SK-N-MC (cell line): ENCODE measurements around the gene SDK1.

Experiments used
- DNase-seq: peaks from one replicate; pipeline ENCODE4 v3.0.0-alpha.2; 2011; ENCODE audit warnings: low read depth, low spot score
- H3K27ac ChIP-seq: fragments of 200-600 bp; sonication (generic); 2 replicates; pipeline ENCODE4 v1.5.1; 2016; ENCODE audit warnings: mixed run types
- H3K36me3 ChIP-seq: fragments of 200-600 bp; sonication (generic); 2 replicates; pipeline ENCODE4 v1.6.1; 2017; ENCODE audit warnings: antibody characterized with exemption, low read length, mixed read lengths; ENCODE audit not compliant: insufficient read depth
- H3K4me3 ChIP-seq: fragments of 200-600 bp; sonication (generic); 2 replicates; pipeline ENCODE4 v1.5.1; 2016
- H3K9ac ChIP-seq: fragments of 200-600 bp; sonication (generic); 2 replicates; pipeline ENCODE4 v1.8.0; 2017; ENCODE audit warnings: mixed run types, mixed read lengths; ENCODE audit not compliant: insufficient read length
- H3K9me3 ChIP-seq: fragments of 200-600 bp; sonication (generic); 2 replicates; pipeline ENCODE4 v1.6.1; 2017; ENCODE audit warnings: low read depth, mild to moderate bottlenecking, antibody characterized with exemption, low read length, moderate library complexity, mixed read lengths
- EZH2 ChIP-seq: fragments of 200-600 bp; sonication (generic); IDR thresholded peaks from one replicate; pipeline ENCODE4 v1.6.1; 2017; ENCODE audit warnings: antibody characterized with exemption
- FOXP2 ChIP-seq: optimal IDR thresholded peaks from 2 replicates; pipeline ENCODE3; 2011; ENCODE audit warnings: mild to moderate bottlenecking, moderate library complexity; ENCODE audit not compliant: insufficient read depth; ENCODE audit errors: extremely low read length, control extremely low read depth
- POLR2AphosphoS5 ChIP-seq: IDR thresholded peaks from 2 replicates; pipeline ENCODE4 v1.6.1; 2012; ENCODE audit warnings: mild to moderate bottlenecking, low read depth, low read length, borderline replicate concordance

SDK1 gene

DNA sequence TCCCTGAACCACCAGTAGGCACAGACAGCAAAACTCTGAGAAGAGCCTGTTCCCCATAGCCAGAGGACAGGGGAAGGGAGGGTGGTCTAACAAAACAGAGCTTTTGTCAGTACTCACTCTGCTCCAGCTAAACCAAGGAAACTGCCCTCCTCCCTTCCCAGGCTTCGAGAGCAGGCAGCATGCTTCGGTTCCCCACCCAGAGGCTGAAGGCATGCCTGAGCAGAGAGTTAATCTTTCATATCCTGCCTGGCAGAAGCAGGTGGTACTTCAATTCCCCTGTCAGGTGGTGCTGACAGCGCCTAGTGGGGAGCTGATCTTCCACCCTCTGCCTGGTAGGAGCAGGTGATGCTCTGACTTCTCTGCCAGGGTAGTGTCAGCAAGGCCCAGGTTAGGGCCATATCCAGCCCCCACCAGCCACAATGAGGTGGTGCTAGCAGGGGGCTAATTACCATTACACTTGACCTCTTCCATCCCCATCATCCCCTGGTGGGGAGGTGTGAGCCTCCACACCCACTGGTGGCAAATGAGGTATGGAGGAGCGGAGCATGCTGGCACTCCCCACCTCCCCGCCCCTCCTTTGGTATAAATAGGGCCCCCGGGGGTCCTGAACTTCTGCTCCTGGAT, 35.1 kb downstream of the SDK1 start:
- no peak overlapping the region for H3K27ac ChIP-seq
- H3K36me3 ChIP-seq = peaks cover 35% of the 10 kb centered on the region
- no peaks in the 10 kb centered on the region for H3K9me3 ChIP-seq
- no peak for DNase-seq
- H3K4me3 ChIP-seq = no peak overlapping the region
- TF ChIP-seq EZH2 (no peak), POLR2AphosphoS5 (no peak)
- H3K9ac ChIP-seq = no peak overlapping the region

DNA sequence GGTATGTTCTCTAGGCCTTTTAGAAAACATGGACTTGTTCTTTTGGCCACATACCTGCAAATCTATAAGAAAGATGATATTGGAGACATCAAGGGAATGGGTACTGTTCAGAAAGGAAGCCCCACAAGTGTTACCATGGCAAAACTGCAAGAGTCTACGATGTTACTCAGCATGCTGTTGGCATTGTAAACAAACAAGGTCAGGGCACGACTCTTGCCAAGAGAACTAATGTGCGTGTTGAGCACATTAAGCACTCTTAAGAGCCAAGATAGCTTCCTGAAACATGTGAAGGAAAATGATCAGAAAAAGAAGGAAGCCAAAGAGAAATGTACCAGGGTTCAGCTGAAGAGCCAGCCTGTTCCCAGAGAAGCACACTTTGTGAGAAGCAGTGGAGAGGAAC, 37.1 kb downstream of the SDK1 start:
- Histone ChIP-seq H3K27ac (no peak overlapping the region), H3K9ac (no peak overlapping the region), H3K4me3 (no peak overlapping the region), H3K9me3 (no peaks in the 10 kb centered on the region), H3K36me3 (peaks cover 36% of the 10 kb centered on the region)
- DNase-seq = no peak
- TF ChIP-seq FOXP2 (no peak), POLR2AphosphoS5 (no peak), EZH2 (no peak)

DNA sequence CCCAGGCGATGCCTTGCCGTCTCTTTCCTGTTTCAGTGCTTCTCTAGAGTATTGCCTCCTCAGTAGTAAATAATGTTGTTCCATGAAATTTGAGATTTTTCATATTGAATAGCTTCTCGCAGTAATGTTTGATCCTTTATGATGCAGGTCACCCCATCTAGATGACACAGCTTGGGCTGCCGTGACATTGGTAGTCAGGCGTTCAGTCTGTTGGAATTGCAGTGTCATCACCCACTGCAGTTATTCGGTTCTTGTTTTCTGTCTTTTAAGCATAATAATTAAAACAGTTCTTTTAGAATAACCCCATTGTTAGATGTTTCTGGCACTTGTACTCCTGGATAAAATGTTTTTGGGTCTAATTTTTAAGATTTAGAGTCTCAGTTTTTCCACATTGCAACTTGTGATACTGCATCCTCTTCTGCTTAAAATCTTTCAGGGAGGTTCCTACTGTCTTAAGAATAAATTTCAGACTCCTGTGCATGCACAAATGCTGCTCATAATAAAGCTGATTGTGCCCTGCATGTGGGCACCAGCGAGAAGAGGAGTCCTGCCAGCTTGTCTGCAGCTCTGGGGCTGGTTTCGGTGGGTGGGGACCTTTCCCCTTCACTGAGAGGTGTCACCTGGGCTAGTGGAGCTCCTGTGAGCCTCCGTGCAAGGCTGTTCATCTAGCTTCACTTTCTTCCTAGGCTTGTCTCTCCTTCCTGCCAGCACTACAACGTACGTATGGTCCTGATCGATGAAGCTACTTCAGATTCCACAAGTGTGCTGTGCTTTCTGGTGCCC, 44.8 kb downstream of the SDK1 start:
- DNase-seq = no peak
- no peak for TF ChIP-seq FOXP2
- no peaks in the 10 kb centered on the region for H3K9me3 ChIP-seq
- no peak overlapping the region for H3K4me3 ChIP-seq
- no peak overlapping the region for H3K9ac ChIP-seq
- peaks cover 14% of the 10 kb centered on the region for H3K36me3 ChIP-seq
- peak overlapping the region; percentile 80 for H3K27ac ChIP-seq

DNA sequence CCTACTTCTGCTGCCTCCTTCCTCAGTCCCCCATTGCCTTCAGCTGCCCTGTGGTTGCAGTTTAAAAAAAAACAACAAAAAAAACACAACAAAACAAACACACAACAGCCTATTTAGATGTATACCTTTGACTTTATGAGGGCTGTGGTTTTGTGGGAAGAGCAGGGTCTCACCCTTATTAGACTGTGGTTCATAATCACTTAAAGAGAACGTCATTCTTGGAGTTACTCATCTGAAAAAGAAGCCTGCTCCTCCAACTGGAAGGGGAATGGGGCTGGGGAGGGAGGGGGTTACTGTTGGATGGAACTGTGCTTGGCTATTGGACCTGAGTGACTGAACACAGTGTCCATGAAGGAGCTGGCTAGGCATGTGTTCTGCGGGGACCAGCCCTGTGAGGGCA, 48.1 kb downstream of the SDK1 start:
- Histone ChIP-seq H3K9me3 (no peaks in the 10 kb centered on the region), H3K9ac (no peak overlapping the region), H3K4me3 (no peak overlapping the region), H3K27ac (no peak overlapping the region), H3K36me3 (peaks cover 11% of the 10 kb centered on the region)
- DNase-seq = no peak
- TF ChIP-seq FOXP2 (no peak), EZH2 (no peak), POLR2AphosphoS5 (no peak)

DNA sequence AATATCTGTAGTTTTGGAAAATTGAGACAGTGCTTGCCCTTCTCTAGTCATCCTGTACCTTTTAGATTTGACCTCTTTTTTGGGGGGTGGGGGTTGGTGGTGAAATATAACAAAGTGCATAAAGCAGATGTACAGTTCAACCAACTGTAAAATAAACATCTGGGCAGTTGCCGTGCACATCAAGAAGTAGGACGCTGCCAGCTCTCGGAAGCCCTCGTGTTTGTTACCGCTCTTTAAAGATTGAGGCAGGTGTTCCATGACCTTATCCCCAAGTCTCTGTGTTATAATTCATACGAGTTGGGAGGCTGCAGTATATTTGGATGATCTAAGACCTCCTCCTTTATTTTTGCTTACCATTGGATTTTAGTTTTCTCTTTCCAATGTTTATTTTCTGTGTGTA, 55.1 kb downstream of the SDK1 start:
- Histone ChIP-seq H3K36me3 (peaks cover 4% of the 10 kb centered on the region; the same call in 1 of the 2 replicates), H3K27ac (peak overlapping the region; percentile 32; the same call in 1 of the 2 replicates), H3K9me3 (peaks cover 4% of the 10 kb centered on the region; the same call in 1 of the 2 replicates), H3K4me3 (no peak overlapping the region), H3K9ac (no peak overlapping the region)
- no peak for DNase-seq
- TF ChIP-seq POLR2AphosphoS5 = no peak
- TF ChIP-seq FOXP2 = no peak
- TF ChIP-seq EZH2 = no peak

DNA sequence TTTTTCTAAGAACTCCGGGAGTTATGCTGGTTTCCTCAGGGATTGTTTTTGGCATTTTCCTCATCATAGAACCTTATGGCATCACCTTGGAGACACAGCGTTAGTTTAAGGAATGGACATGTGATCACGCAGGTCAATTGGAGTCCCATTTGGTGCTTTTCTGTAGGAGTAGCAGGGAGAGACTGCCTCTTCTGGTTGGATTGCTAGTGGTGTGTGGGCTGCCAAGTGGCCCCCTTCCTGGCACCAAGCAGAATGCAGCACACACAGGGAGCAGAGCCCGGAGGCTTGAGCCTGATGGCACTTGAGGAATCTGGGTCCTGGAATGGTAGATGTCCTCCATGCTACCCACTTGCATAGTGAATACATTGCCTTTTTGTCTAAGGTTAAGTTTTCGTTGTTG, 57.9 kb downstream of the SDK1 start:
- no peak for DNase-seq
- no peak overlapping the region for H3K9ac ChIP-seq
- H3K9me3 ChIP-seq = peaks cover 4% of the 10 kb centered on the region; the same call in 1 of the 2 replicates
- H3K27ac ChIP-seq = no peak overlapping the region
- H3K36me3 ChIP-seq = peaks cover 4% of the 10 kb centered on the region; the same call in 1 of the 2 replicates
- H3K4me3 ChIP-seq = no peak overlapping the region
- TF ChIP-seq POLR2AphosphoS5 = no peak
- TF ChIP-seq EZH2 = no peak
- no peak for TF ChIP-seq FOXP2

DNA sequence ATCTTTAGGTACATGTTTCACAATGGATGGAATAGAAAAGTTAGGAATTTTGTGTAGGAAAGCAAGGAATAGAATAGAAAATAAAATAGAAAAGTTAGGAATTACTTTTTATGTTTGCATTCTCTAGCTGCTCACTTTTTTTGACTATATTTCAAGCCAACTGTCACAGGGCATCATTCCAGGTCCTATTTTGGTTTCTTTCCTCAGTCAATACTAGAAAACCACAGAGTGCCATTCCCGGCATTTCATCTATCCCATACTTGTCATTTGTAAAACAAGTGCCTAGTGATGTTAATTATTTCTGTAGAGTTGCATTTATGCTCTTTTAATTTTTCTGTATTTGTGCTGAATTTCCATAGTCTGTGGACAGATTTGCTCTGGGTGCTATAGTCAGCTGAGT, 66.2 kb downstream of the SDK1 start:
- DNase-seq = no peak
- H3K4me3 ChIP-seq = no peak overlapping the region
- H3K9me3 ChIP-seq = no peaks in the 10 kb centered on the region
- no peak for TF ChIP-seq EZH2
- no peak for TF ChIP-seq POLR2AphosphoS5
- TF ChIP-seq FOXP2 = no peak
- H3K27ac ChIP-seq = no peak overlapping the region
- no peak overlapping the region for H3K9ac ChIP-seq
- peaks cover 6% of the 10 kb centered on the region; the same call in 1 of the 2 replicates for H3K36me3 ChIP-seq

DNA sequence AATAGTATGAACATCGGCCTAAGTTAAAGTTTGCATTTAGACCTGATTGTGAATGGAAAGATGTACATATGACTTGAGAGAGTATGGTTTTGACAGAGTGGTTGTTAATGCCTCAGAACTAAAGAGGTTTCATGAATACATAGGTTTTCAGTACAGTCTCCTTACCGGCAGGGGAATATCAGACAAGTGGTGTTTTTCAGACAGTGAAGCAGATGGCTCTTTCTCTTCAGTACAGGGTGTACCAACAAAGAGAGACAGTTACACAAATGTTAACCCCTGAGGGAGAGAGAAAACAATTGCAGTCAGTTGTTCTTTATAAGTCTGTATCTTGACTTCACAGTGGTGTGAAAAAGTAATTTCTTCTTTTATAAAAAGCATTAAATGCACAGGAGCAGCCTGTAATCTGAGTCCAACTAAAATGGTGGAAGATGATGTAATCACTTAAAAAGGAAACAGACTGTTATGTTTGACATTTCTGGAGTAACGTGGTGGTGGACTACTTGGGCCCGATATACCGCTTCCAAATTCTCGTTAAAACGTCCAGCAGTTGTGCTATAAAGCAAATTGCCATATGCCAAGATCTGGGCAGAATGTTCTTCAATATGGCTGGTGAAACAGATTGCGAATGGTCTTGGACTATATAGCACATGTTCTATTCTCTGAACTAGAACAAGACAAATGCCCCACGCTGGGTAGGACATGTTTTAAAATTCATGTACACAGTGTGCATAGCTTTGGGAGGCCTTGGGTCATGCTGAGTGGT, 69.2 kb downstream of the SDK1 start:
- TF ChIP-seq POLR2AphosphoS5 = no peak
- Histone ChIP-seq H3K9ac (no peak overlapping the region), H3K36me3 (no peaks in the 10 kb centered on the region; the same call in 1 of the 2 replicates), H3K27ac (peak overlapping the region; percentile 13), H3K9me3 (no peaks in the 10 kb centered on the region), H3K4me3 (peak overlapping the region; percentile 61)
- no peak for DNase-seq
